Progenitor cell of endocrine pancreas (in vitro differentiated cells): ENCODE results near the gene SPARCL1. TPM values are rescaled to one million over a fixed set of nuclear protein-coding genes. Genes with fewer than 3 reads are reported as not detected.

Source experiments
- DNase-seq: peaks from one replicate; pipeline ENCODE4 v3.0.0; 2021; ENCODE audit warnings: low spot score; ENCODE audit not compliant: unreplicated experiment
- H3K27ac Mint-ChIP-seq: 2 replicates; pipeline ENCODE4 v1.8.0; 2021; ENCODE audit warnings: mild to moderate bottlenecking, moderate library complexity, mixed read lengths
- H3K27me3 Mint-ChIP-seq: 2 replicates; pipeline ENCODE4 v1.8.0; 2021; ENCODE audit warnings: mixed read lengths
- H3K36me3 Mint-ChIP-seq: 2 replicates; pipeline ENCODE4 v1.8.0; 2022; ENCODE audit warnings: mixed read lengths; ENCODE audit not compliant: insufficient read depth
- H3K4me1 Mint-ChIP-seq: 2 replicates; pipeline ENCODE4 v1.8.0; 2021; ENCODE audit warnings: low read depth, mixed read lengths
- H3K4me3 Mint-ChIP-seq: 2 replicates; pipeline ENCODE4 v1.8.0; 2021; ENCODE audit warnings: low read depth, mild to moderate bottlenecking, moderate library complexity, mixed read lengths
- H3K9me3 Mint-ChIP-seq: 2 replicates; pipeline ENCODE4 v1.8.0; 2021; ENCODE audit warnings: low read depth, mixed read lengths
- CTCF ChIP-seq: fragments of 200-600 bp; sonication (generic); IDR thresholded peaks from one replicate; pipeline ENCODE4 v1.5.0; 2021; ENCODE audit warnings: antibody characterized with exemption, mild to moderate bottlenecking; ENCODE audit not compliant: unreplicated experiment
- total RNA-seq: library from RNA; stranded (reverse); gene quantifications from 2 replicates; pipeline ENCODE4 v1.2.1, GENCODE V29; 2021

The SPARCL1 gene
- total RNA-seq, 1 donor from 2014 or later = 0.41 TPM

GRCh38 chr4:87547016-87547708, 18.0 kb upstream of the SPARCL1 start:
- no peaks in the 10 kb centered on the region for H3K4me1 Mint-ChIP-seq
- no peaks in the 10 kb centered on the region for H3K27me3 Mint-ChIP-seq
- no peaks in the 10 kb centered on the region for H3K9me3 Mint-ChIP-seq
- no peak for TF ChIP-seq CTCF
- H3K4me3 Mint-ChIP-seq = no peak overlapping the region
- H3K27ac Mint-ChIP-seq = no peak overlapping the region
- DNase-seq = no peak
- H3K36me3 Mint-ChIP-seq = no peaks in the 10 kb centered on the region

- Mint-ChIP-seq H3K4me3 (no peak overlapping the region), H3K4me1 (no peaks in the 10 kb centered on the region), H3K27me3 (no peaks in the 10 kb centered on the region), H3K27ac (peak overlapping the region; percentile 80), H3K36me3 (no peaks in the 10 kb centered on the region), H3K9me3 (no peaks in the 10 kb centered on the region)
- DNase-seq = no peak
- no peak for TF ChIP-seq CTCF
Observed at GRCh38 chr4:87545052-87545451, 15.9 kb upstream of the SPARCL1 start.

GRCh38 chr4:87543835-87544461, 14.8 kb upstream of the SPARCL1 start:
- DNase-seq = no peak
- TF ChIP-seq CTCF = peak; percentile 61
- no peaks in the 10 kb centered on the region for H3K4me1 Mint-ChIP-seq
- no peak overlapping the region for H3K27ac Mint-ChIP-seq
- no peaks in the 10 kb centered on the region for H3K9me3 Mint-ChIP-seq
- H3K36me3 Mint-ChIP-seq = no peaks in the 10 kb centered on the region
- no peak overlapping the region for H3K4me3 Mint-ChIP-seq
- H3K27me3 Mint-ChIP-seq = no peaks in the 10 kb centered on the region

- no peak overlapping the region for H3K27ac Mint-ChIP-seq
- H3K4me3 Mint-ChIP-seq = no peak overlapping the region
- H3K27me3 Mint-ChIP-seq = no peaks in the 10 kb centered on the region
- DNase-seq = no peak
- no peaks in the 10 kb centered on the region for H3K9me3 Mint-ChIP-seq
- no peaks in the 10 kb centered on the region for H3K36me3 Mint-ChIP-seq
- no peaks in the 10 kb centered on the region for H3K4me1 Mint-ChIP-seq
- no peak for TF ChIP-seq CTCF
Observed at GRCh38 chr4:87542734-87543312, 13.6 kb upstream of the SPARCL1 start.

GRCh38 chr4:87541956-87542709, 13.0 kb upstream of the SPARCL1 start:
- Mint-ChIP-seq H3K36me3 (no peaks in the 10 kb centered on the region), H3K27ac (no peak overlapping the region), H3K9me3 (peaks cover under 1% of the 10 kb centered on the region), H3K4me3 (no peak overlapping the region), H3K4me1 (no peaks in the 10 kb centered on the region), H3K27me3 (no peaks in the 10 kb centered on the region)
- TF ChIP-seq CTCF = no peak
- no peak for DNase-seq
